GM19193 (cell line): ENCODE results near the gene DNASE1.

Experiments used
- POLR2A ChIP-seq: IDR thresholded peaks from 4 replicates; pipeline ENCODE4 v1.6.1; 2011; ENCODE audit not compliant: insufficient read depth, insufficient read length; ENCODE audit errors: extremely low read depth

The DNASE1 gene

DNA sequence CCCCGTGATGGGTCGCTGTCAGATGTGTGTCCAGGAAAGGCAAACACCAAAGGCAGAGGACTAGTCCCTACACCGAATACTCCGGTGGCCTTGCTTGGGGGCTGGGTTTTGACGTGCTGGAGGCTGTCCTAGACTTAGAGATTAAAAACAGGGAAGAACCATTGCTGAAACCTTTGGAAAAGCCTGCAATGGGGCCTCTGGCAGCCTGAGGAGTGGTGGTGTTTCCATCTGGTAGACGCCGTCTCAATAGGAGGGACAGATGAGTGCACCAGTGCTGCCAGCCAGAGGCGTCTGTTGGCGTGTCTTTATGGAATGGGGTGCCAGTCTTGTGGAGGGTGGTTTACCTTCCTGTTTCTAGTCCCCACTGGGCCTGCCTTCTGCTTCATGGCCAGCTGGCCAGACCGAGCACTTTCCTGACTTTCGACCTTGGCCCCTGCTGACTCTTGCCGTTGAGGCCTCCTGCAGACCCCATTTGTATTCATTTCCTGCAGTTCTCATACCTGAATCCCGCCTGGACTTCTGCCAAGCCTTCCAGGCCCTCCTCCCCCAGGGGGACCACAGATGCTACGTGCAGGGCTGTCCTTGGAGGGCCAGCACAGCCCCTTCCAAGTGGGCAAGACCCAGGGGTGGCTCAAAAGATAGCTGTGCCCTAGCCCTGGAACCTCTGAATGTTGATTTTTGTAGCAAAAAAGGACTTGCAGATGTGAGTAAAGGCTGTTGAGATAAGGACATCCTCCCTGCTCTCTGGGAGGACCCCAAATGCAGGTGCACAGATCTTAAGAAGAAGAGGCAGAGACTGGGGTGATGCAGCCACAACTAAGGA is 1.9 kb upstream of the DNASE1 start:
- TF ChIP-seq POLR2A = no peak

DNA sequence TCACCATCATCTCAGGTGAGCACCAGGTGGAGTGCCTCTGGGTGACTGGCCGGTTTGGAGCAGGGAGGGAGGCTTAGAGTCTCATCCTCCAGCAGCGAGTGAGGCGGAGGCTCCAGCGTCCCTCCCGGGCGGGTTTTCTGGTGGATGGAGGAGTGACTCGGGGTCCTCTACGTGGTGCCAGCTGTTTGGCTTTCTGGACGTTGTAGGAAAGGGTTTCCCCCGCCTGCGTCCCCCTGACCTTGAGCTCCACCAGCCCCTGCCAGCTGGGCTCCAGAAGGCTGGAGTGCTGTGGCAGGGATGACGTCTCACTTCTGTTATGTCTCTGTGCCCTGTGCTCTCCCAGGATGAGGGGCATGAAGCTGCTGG is 522 bp downstream of the DNASE1 start:
- no peak for TF ChIP-seq POLR2A

DNA sequence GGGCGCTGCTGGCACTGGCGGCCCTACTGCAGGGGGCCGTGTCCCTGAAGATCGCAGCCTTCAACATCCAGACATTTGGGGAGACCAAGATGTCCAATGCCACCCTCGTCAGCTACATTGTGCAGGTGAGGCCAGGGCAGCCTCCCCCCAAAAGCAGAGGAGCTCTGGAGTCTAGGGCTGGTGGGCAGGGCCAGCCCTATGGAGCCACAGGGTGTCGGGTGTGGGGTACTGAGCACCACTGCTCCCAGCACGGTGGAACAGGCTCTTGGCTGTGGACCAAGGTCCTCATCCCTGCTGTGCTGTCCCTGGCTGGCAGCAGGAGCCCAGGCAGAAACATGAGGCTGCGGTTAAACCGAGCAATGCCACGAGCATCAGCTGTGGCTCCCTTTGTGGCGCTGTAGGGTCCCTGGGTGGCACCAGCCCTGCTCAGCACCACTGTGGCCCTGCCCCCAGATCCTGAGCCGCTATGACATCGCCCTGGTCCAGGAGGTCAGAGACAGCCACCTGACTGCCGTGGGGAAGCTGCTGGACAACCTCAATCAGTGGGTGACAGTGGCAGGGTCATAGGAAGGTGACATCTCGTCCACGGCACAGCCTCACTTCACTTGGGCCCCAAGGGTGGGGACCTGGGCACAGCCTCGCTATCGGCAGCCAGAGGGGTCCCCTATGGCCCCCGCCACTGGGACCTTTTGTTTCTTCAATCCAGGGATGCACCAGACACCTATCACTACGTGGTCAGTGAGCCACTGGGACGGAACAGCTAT is 1.1 kb downstream of the DNASE1 start:
- no peak for TF ChIP-seq POLR2A

DNA sequence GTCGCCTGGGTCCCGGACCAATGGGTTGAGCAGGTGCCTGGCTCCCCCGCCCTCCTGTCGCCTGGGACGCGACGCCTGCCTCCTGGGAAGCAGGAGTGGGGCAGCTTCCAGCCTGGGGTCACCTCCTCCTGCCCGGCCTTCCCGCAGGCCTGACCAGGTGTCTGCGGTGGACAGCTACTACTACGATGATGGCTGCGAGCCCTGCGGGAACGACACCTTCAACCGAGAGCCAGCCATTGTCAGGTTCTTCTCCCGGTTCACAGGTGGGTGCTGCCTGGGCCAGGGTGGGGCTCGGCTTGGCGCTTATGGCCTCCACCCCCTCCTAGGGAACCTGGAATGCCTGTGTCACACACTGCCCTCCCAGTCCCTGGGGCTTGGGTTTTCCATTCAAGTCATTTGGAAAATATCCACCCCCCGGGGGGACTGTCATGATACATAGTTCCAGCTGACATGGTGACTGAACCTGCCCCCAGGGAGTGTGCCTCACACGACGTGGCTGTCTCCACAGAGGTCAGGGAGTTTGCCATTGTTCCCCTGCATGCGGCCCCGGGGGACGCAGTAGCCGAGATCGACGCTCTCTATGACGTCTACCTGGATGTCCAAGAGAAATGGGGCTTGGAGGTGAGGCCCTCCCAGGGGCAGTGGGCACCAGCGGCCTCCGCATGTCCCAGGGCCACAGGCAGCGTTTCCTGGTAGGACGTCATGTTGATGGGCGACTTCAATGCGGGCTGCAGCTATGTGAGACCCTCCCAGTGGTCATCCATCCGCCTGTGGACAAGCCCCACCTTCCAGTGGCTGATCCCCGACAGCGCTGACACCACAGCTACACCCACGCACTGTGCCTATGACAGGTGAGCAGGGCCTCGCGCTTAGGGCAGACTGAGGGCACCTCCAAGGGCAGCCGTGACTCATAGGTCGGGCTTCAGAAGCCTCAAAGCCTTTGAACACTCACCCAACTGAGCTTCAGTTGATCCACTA is 2.3 kb downstream of the DNASE1 start:
- TF ChIP-seq POLR2A = no peak

DNA sequence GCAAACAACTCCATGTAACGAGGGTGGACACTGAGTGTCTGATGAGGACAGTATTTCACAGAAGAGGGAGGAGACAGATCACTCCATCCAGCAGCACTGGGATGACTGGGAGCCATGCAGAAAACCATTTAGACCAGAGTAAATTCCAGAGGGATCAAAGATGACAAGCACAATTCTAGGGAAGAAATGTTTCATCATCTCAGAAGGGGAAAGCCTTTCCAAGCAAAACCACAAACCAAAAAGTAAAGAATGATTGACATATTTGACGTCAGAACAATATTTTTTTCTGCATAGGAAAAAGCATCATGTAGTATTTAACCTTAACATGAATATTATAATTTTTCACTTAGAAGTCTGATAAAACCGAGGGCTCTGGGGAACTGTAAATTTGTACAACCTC is 4.8 kb downstream of the DNASE1 start:
- no peak for TF ChIP-seq POLR2A

DNA sequence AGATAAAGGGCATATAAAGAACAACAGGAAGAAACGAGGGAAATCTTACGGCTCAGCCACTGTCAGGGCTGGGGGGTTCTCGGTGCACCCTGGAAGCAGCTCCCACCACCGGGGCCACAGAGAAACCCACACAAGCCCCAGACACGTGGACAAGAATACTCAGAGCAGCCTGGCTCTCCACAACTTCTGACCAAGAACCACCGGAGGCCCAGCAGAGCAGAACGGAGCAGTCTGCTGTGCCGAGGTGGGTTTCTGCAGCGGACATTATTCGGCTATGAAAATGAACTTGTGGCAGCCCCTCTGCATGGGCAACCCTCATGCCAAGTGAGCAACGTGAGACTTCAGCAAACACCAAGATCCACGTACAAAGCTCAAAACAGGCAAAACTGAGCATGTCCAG is 6.8 kb downstream of the DNASE1 start:
- no peak for TF ChIP-seq POLR2A

DNA sequence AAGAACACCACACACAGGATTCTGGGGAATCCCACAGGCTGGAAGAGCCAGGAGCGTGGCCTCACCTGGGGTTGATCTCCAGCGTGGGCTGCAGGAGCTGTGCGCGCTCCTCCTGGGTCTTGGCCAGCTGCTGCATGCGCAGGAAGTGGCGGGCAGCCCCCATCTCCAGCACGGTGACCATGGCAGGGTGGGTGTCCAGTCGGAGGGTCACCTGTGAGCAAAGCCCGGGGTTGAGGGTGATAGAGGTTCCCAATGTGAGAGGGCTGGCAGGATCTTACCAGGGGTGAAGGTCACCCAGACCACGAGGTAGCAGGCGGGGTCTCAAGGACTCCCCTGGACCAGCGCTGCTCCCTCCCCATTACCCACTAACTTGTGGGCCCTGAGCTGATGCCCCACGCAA is 7.4 kb downstream of the DNASE1 start:
- no peak for TF ChIP-seq POLR2A

DNA sequence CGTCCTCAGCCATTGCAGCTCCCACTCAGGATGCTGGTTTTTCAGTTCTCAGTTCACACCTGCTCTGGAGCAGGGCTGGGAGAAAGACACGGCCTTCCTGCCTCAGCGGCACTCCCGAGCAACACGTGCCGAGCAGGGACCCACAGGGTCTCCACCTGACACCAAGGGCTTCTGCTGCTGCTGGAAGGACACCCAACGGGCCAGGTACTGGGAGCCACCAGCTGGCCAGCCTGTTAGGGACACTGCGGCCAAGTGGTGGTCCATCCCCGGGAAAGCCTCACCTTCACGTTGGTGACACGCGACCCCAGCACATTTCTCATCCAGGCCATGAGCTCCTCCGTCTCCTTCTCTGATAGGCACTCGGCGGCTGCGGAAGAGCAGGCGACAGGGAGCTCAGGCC is 8.1 kb downstream of the DNASE1 start:
- TF ChIP-seq POLR2A = no peak

DNA sequence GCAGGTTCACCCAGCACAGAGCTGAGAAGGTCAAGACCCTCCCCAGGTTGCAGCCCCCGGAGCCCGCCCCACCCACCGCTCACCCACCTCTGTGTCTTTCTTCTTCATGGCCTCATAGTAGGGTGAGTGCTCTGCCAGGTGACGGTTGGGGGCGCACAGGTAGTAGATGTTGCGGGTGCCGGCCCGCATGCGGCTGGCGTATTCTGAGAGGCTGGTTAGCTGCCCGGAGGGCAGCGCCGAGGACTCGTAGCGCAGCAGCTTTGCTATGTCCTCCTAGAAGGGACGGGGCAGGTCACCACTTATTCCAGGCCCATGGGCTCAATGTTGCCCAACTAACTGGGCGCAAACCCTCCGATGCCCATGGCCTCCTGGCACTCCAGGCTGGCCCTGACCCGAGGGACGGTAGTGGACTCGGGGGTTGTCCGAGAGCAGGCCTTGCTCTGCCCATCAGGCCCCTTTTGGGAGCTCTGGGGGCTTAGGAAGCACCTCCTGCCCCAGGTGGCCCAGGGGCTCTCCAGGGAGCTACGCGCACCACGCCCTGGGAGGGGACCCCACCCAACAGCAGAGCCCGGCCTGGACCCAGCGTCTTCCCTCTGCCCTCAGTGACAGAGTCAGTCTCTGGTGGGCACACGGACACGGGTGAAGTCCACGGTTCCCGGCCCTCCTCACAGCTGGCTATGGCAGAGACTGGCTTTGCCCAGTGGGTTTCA is 9.9 kb downstream of the DNASE1 start:
- TF ChIP-seq POLR2A = no peak

DNA sequence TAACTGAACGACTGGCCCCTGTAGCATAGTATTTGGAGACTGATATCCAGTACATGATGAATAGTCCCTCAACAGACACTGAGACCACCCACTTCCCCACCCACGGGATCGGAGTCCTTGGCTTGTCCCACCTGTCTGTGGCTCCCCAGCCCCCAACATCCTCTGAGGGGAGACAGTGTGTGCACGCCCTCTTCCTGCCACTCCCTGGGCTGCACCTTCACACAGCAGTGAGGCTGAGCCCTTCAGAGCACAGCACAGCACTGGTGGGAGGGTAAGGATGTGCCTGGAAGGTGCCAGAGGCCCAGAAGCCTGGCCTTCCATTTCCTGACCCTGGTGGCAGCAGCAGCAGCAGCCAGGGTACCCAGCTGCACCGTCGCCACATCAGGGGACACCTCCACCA is 11.0 kb downstream of the DNASE1 start:
- no peak for TF ChIP-seq POLR2A

DNA sequence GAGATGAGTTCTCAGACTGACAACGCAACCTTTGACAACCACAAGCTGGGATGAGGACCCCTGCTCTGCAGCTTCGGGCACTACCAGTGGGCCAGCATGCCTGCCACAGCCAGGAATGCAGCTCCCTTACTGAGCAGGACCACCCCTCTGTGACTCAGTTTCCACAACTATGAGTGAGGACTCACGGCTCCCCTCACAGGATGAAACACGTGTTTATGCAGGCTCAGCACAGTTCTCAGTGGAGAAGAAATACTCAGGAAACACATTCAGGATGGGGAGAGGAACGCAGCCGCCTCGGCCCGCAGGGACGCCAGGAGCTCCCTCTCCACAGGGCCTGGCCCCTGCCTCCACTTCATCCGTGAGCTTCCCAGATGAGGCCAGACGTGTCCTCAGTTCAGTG is 14.1 kb downstream of the DNASE1 start:
- no peak for TF ChIP-seq POLR2A

DNA sequence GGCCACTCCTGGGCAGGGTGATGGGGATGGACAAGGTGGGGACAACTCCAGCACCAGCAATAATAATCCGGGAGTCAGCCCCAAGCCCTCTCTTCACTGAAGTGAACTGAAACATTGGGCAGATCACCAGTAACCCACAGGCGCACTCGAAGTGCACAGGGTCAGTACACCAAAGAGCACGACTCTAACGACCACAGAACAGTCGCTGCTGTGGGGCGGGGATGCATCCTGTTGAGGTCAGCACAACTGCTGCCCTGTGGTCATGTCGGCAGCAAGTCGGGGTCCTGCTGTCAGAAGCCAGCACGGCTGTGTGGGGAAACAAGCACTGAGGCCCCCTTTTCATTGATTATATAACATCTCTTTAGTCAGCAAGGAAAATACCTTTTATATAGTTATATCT is 14.6 kb downstream of the DNASE1 start:
- TF ChIP-seq POLR2A = no peak

DNA sequence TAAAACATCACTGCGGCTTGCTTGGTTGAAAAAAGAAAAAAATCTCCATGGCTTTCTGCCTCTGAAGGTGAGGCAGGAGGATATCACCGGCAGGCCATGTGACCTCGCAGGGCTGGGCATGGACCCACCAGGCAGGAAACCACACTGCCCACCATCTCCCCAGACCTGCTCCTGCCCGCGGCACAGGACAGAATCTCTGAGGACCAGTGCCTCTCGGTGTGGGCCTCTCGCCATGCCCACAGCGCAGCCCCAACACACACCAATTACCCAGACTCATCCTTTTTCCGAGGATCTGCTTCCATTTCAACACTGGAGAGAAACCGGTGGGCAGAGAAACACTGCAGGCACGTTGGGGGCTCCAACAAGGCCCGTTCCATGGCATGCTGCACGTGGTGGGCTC is 16.2 kb downstream of the DNASE1 start:
- no peak for TF ChIP-seq POLR2A

DNA sequence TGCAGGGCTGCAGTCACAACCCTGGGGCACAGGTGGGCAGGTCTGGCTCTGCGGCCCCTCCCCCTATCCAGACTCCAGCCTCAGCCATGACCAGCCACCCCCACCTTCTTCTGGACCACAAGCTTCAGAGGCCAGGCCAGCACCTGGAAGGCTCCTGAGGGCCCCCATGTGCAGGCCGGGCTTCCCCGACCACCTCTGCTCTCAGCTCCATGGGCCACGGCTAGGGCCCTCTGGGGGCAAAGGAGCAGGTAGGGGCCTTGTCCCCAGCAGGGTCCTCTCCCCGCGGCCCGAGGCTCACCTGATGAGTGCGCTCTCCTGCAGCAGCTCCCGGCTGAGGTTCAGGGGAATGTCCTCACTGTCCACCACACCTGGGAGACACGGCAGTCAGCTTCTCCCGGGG is 16.9 kb downstream of the DNASE1 start:
- TF ChIP-seq POLR2A = no peak
